ENCODE data around the gene WDR11. TPM values are rescaled to one million over a fixed set of nuclear protein-coding genes. Genes with fewer than 3 reads are reported as not detected.
"Not testable (repeated sequence)": the region's sequence is repeated elsewhere in the genome, so short reads cannot be mapped to it uniquely, and the experiment has no call there.

Gene WDR11
- total RNA-seq, 2 experiments from 2014 or later = 33.9 to 36.0 TPM

- ChIA-PET CTCF (no interaction called here), POLR2A (no interaction called here)
- Mint-ChIP-seq H3K27ac (no peak overlapping the region), H3K36me3 (ENCODE audit: low read depth) (peaks cover 38% of the 10 kb centered on the region), H3K4me1 (ENCODE audit: low read depth) (no peaks in the 10 kb centered on the region), H3K27me3 (no peaks in the 10 kb centered on the region), H3K9me3 (no peaks in the 10 kb centered on the region), H3K4me3 (no peak overlapping the region)
- intact Hi-C loops (cut with micrococcal nuclease) = no loop called here
- no peak for DNase-seq
- TF ChIP-seq CTCF (IDR thresholded peaks at IDR 0.05) = no peak
- ATAC-seq = no peak
These were observed 40.2 kb downstream of the WDR11 start for GRCh38 chr10:120891365-120891764.

- intact Hi-C loops (cut with micrococcal nuclease) = no loop called here
- ChIA-PET CTCF (no interaction called here), POLR2A (no interaction called here)
- ATAC-seq = no peak
- H3K36me3 Mint-ChIP-seq (ENCODE audit: low read depth) = peaks cover 37% of the 10 kb centered on the region
- H3K27ac Mint-ChIP-seq = no peak overlapping the region
- H3K4me3 Mint-ChIP-seq = no peak overlapping the region
- H3K4me1 Mint-ChIP-seq (ENCODE audit: low read depth) = no peaks in the 10 kb centered on the region
- H3K27me3 Mint-ChIP-seq = no peaks in the 10 kb centered on the region
- no peaks in the 10 kb centered on the region for H3K9me3 Mint-ChIP-seq
- no peak for TF ChIP-seq CTCF (IDR thresholded peaks at IDR 0.05)
- no peak for DNase-seq
These were observed 43.4 kb downstream of the WDR11 start for GRCh38 chr10:120894556-120894955.

- no peaks in the 10 kb centered on the region for H3K4me1 Mint-ChIP-seq (ENCODE audit: low read depth)
- no peak for DNase-seq
- no peak for ATAC-seq
- no peak for TF ChIP-seq CTCF (IDR thresholded peaks at IDR 0.05)
- ChIA-PET POLR2A (no interaction called here), CTCF (no interaction called here)
- H3K27ac Mint-ChIP-seq = peak overlapping the region; percentile 71
- intact Hi-C loops (cut with micrococcal nuclease) = no loop called here
- peaks cover 34% of the 10 kb centered on the region for H3K36me3 Mint-ChIP-seq (ENCODE audit: low read depth)
- no peak overlapping the region for H3K4me3 Mint-ChIP-seq
- H3K27me3 Mint-ChIP-seq = no peaks in the 10 kb centered on the region
- no peaks in the 10 kb centered on the region for H3K9me3 Mint-ChIP-seq
These were observed 46.2 kb downstream of the WDR11 start for GRCh38 chr10:120897343-120897742.

GRCh38 chr10:120905268-120905667 lies 54.1 kb downstream of the WDR11 start:
- ChIA-PET POLR2A (interaction anchor here (0.5 kb wide), 1 partner anchor 1057 kb away, joined by 3 read pairs; no protein-coding TSS in a partner anchor), CTCF (no interaction called here)
- H3K9me3 Mint-ChIP-seq = peaks cover 3% of the 10 kb centered on the region
- no peaks in the 10 kb centered on the region for H3K27me3 Mint-ChIP-seq
- no peak overlapping the region for H3K4me3 Mint-ChIP-seq
- ATAC-seq = no peak
- H3K27ac Mint-ChIP-seq = no peak overlapping the region
- no peaks in the 10 kb centered on the region for H3K4me1 Mint-ChIP-seq (ENCODE audit: low read depth)
- TF ChIP-seq CTCF (IDR thresholded peaks at IDR 0.05) = no peak
- intact Hi-C loops (cut with micrococcal nuclease) = no loop called here
- H3K36me3 Mint-ChIP-seq (ENCODE audit: low read depth) = peaks cover 70% of the 10 kb centered on the region
- no peak for DNase-seq

DNA sequence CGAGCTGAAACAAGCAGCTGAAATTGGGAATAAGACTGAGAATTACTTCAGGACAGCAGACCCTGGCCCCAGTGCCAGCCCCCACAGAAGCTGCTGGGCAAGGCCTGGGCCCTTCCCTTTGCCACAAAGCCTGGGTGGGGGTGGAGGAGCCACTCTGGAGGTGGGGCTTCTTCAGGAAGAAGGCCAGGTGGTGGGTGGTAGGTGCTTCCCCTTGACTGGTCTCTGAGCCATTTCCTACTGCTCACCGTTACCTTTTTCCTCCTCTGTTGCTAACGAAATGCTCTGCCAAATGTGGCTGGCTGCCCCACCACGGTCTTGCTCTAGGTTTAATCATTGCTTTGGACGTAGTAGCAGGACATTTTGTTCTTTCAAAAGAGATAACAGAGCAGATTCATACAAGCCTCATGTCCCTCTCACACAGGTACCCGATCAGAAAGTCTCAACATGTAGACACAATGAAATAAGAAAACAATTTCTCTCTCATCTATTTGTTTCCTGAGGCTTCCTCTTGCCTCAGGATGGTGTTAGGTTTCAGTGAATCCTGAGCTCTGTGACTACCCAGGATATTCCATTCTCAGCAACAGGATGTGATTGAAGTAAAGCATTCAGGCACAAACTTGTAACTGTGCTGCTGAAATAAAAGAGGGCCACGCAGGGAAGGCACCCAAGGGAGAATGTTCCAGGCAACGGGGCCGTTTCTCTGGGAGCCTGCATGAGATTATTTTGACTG lies 66.5 kb downstream of the WDR11 start:
- no peak for ATAC-seq
- intact Hi-C loops (cut with micrococcal nuclease) = no loop called here
- POLR2A ChIA-PET = no interaction called here

DNA sequence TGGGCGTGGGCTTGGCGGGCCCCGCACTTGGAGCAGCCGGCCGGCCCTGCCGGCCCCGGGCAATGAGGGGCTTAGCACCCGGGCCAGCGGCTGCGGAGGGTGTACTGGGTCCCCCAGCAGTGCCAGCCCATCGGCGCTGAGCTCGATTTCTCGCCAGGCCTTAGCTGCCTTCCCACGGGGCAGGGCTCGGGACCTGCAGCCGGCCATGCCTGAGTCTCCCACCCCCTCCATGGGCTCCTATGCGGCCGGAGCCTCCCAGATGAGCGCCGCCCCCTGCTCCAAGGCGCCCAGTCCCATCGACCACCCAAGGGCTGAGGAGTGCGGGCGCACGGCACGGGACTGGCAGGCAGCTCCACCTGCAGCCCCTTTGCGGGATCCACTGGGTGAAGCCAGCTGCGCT lies 72.7 kb downstream of the WDR11 start:
- H3K36me3 Mint-ChIP-seq (ENCODE audit: low read depth); H3K9me3 Mint-ChIP-seq; POLR2A ChIA-PET; H3K27ac Mint-ChIP-seq; intact Hi-C loops (cut with micrococcal nuclease); DNase-seq; H3K4me1 Mint-ChIP-seq (ENCODE audit: low read depth); ATAC-seq; H3K27me3 Mint-ChIP-seq; H3K4me3 Mint-ChIP-seq; CTCF ChIA-PET: not testable (repeated sequence)

More for the DNA sequence above, 66.5 kb downstream of the WDR11 start:
- Mint-ChIP-seq H3K9me3 (peaks cover 3% of the 10 kb centered on the region), H3K4me3 (no peak overlapping the region), H3K4me1 (ENCODE audit: low read depth) (no peaks in the 10 kb centered on the region), H3K27me3 (no peaks in the 10 kb centered on the region), H3K36me3 (ENCODE audit: low read depth) (no peaks in the 10 kb centered on the region), H3K27ac (no peak overlapping the region)
- no peak for TF ChIP-seq CTCF (IDR thresholded peaks at IDR 0.05)
- CTCF ChIA-PET = no interaction called here
- no peak for DNase-seq

Data from activated CD8-positive, alpha-beta T cell treated with anti-CD3 and anti-CD28 coated beads for 36 hours (primary cell).